Measurements from ENCODE around the gene MDM2.
"Not testable (repeated sequence)": the region's sequence is repeated elsewhere in the genome, so short reads cannot be mapped to it uniquely, and the experiment has no call there.

The MDM2 gene

GRCh38 chr12:68806488-68807237 is 1.3 kb upstream of the MDM2 start:
- no peak for DNase-seq

GRCh38 chr12:68807274-68807575 is 752 bp upstream of the MDM2 start:
- DNase-seq, result not testable (repeated sequence)

DNA sequence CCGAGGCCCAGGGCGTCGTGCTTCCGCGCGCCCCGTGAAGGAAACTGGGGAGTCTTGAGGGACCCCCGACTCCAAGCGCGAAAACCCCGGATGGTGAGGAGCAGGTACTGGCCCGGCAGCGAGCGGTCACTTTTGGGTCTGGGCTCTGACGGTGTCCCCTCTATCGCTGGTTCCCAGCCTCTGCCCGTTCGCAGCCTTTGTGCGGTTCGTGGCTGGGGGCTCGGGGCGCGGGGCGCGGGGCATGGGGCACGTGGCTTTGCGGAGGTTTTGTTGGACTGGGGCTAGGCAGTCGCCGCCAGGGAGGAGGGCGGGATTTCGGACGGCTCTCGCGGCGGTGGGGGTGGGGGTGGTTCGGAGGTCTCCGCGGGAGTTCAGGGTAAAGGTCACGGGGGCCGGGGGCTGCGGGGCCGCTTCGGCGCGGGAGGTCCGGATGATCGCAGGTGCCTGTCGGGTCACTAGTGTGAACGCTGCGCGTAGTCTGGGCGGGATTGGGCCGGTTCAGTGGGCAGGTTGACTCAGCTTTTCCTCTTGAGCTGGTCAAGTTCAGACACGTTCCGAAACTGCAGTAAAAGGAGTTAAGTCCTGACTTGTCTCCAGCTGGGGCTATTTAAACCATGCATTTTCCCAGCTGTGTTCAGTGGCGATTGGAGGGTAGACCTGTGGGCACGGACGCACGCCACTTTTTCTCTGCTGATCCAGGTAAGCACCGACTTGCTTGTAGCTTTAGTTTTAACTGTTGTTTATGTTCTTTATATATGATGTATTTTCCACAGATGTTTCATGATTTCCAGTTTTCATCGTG is 612 bp downstream of the MDM2 start:
- peak; percentile 85 for DNase-seq

- no peak for DNase-seq
Observed at GRCh38 chr12:68809190-68810026, 1.4 kb downstream of the MDM2 start.

- DNase-seq, result not testable (repeated sequence)
Observed at GRCh38 chr12:68810027-68810389, 2.0 kb downstream of the MDM2 start.

DNA sequence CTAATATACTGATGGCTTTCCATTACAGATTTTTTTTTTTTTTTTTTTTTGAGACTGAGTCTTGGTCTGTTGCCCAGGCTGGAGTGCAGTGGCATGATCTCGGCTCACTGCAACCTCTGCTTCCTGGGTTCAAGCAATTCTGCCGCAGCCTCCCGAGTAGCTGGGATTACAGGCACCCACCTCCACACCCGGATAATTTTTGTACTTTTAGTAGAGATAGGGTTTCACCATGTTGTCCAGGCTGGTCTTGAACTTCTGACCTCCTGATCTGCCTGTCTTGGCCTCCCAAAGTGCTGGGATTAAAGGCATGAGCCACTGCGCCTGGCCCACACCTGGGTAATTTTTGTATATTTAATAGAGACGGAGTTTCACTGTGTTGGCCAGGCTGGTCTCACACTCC is 3.6 kb downstream of the MDM2 start:
- DNase-seq, result not testable (repeated sequence)

GRCh38 chr12:68812553-68813241 is 4.7 kb downstream of the MDM2 start:
- DNase-seq, result no peak

DNA sequence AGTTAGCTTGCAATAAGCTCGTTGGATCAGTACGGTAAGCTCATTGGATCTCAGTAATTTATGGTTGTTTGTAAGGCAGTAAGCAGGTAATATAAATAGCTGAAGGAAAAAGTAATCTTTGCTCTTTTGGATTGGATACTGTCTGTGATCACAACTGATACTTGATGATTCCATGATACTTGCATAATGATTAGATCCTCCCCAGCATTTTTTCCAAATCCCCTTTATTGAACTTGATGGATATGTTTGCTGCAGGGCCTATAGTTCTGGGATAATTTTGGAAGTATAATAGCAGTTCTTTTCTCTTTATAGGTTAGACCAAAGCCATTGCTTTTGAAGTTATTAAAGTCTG is 5.2 kb downstream of the MDM2 start:
- no peak for DNase-seq

DNA sequence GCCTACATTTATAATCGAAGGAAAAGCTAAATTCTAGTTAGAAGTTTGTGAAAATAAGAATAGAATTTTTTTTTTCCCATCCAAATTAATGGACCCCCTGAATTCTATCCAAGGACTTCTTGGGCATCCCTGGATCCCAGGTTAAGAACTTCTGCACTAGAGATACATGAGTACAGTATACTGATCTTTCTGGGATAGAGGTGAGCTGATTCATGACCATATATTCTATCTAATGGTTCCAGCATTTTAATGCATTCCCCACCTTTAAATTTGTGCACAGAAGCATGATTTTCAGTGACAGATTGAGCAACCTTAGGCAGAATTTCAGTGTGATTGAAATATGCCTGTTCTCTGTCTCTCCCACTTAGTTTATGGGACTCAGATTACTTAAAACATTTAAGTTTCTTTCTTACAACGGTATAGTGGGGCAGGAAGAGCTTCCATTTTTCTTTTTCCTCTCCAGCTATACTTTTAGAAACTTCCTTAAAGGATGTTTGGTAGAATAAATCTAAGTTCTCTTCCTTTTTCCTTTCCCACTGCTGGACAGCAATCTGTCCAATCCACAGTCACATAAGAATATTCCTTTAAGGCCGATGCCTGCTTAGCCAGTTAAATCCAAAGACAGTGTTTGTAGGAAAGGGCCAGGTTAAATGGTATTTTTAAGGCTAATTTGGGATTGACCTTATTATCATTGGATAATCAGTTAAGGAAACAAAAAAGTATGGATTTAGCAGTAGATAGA is 6.7 kb downstream of the MDM2 start:
- no peak for DNase-seq

- no peak for DNase-seq
Observed at GRCh38 chr12:68815232-68815927, 7.4 kb downstream of the MDM2 start.

DNA sequence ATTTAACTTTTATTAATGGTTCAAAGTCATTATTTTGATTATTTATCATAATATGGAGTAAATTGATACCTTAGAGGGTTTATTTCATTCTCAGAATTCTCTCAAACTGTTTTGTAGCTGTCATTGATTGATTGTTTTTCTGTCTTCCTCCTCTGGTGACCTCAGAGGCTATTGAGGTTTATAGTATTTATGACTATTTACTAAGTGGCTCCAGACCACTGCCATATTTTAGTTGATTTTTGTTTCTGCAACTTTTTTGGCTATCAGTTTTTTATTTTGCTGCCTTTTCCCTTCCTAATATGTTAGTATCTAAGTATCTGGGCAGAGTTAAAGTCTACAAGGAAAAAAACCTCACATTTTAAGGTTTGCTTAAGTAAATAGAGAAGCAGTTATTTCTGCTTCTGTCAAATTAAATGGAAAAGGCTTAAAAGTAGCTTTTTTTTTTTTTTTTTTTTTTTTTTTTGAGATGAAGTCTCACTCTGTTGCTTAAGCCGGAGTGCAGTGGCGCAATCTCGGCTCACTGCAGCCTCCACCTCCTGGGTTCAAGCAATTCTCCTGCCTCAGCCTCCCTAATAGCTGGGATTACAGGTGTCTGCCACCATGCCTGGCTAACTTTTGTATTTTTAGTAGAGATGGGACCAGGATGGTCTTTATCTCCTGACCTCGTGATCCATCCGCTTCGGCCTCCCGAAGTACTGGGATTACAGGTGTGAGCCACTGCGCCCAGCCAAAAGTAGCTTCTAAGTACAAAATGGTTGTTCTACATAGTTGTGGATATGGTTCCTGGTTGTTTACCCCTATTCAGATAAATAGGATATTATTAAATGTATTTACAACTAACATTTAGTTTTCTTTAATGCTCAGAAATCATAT is 8.2 kb downstream of the MDM2 start:
- no peak for DNase-seq

DNA sequence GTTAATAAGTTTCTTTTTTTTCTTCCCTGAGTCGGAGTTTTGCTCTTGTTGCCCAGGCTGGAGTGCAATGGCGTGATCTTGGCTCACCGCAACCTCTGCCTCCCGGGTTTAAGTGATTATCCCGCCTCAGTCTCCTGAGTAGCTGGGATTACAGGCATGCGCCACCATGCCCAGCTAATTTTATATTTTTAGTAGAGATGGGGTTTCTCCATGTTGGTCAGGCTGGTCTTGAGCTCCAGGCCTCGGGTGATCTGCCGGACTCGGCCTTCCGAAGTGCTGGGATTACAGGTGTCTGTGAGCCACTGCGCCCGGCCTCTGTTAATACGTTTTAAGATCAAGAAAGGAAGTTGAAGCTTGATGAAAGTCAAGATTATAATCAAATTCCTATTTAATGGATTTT is 11.5 kb downstream of the MDM2 start:
- not testable (repeated sequence) for DNase-seq

DNA sequence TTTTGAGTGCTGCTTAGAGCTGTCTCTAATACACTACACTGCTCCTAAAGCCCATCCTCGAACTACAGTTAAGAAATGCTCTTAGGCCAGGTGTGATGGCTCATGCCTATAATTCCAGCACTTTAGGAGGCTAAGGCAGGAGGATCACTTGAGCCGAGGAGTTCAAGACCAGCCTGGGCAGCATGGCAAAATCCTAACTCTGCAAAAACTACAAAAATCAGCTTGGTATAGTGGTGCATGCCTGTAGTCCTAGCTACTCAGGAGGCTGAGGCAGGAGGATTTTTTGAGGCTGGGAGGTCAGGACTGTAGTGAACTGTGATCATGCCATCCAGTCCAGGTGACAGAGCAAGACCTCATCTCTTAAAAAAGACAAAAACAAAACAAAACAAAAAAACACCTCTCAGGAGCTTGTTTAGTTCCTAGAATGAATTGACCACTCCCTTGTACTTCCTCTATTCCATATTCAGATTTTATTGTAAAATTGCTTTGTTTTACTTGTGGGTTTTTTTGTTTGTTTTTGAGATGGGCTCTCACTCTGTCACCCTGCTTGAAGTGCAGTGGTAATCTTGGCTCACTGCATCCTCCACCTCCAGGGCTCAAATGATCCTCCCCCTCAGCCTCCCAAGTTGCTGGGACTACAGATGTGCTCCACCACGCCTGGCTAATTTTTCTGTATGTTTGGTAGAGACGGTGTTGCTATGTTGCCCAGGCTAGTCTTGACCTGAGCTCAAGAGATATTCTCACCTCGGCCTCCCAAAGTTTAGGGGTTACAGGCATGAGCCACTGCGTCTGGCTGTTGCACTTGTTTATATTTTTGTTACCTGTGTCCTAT is 13.6 kb downstream of the MDM2 start:
- no peak for DNase-seq

DNA sequence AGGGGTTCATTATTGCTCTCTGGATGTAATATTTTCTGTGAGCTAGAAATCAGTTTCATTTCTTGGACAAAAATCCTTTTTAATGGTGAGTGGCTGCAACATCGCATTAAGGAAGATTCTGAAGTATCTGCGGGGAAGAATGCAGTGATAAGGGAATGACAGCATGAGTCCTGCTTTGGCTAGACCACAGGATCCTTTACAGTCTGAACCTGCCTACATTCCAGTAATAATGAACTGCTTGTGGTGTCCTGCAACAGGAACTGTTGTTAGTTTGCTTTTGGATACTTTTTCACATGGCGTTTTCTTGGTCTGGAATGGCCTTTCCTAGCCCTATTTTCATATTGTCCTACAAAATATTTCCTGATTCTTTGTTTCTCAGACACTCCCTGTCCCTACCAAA is 15.7 kb downstream of the MDM2 start:
- peak; percentile 39 for DNase-seq

- no peak for DNase-seq
Observed at GRCh38 chr12:68824131-68824530, 16.2 kb downstream of the MDM2 start.

DNA sequence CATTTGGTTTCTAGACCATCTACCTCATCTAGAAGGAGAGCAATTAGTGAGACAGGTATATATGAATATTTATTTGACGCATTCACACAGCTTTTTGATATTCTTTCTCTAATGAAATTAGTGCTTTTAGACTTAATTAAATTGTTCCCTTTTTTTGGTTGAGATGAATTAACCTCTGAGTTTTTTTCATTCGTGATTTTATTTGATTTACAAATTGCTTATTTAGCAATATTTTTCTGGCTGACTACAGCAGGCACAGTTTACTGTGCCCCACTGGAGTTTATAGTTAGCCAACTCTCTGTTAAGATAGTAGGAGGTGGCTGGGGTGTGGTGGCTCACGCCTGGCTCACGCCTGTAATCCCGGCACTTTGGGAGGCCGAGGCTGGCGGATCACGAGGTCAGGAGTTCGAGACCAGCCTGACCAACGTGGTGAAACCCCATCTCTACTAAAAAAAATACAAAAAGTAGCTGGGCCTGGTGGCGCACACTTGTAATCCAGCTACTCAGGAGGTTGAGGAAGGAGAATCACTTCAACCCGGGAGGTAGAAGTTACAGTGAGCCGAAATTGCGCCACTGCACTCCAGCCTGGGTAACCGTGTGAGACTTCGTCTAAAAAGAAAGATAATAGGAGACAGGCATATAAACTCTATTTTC is 16.7 kb downstream of the MDM2 start:
- DNase-seq, result no peak

DNA sequence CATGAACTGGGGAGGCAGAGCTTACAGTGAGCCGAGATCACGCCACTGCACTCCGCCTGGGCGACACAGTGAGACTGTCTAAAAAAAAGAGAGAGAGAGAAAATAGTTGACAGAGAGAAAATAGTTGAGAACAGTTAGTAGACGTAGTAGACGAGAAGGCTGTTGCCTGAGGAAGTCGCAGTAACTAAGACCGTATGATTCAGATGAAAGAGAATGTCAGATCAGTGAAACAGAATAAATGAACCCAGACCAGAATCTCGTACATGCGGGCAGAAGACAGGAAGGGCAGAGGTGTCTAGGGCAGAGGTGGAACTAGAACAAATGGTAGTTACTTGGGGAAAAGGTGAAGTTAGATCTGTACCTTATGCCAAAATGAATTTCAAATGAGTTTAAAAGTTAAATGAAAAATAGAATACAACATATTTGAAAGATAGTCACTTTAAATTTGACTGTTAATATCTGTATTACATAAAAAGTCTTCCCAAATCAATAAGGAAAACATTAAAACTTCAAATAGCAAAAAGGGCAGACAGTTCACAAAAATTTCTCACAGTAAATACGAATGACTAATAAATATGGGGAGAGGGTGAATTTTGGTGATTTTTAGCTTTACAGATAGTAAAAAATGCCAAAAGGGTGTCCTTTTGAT is 17.7 kb downstream of the MDM2 start:
- no peak for DNase-seq

- no peak for DNase-seq
Observed at GRCh38 chr12:68827895-68828671, 20.1 kb downstream of the MDM2 start.
